H1 (cell line): ENCODE data around the gene PTPN13. TPM values are rescaled to one million over a fixed set of nuclear protein-coding genes. Genes with fewer than 3 reads are reported as not detected.

Experiments used
- CTCF ChIA-PET: fragments of 300-600 bp; sonication (Branson Sonifier 250); formaldehyde crosslinking; loops from one replicate; lab custom pipeline; 2021; ENCODE audit not compliant: partially characterized antibody; lab: Charles Lee
- POLR2A ChIA-PET: fragments of 300-600 bp; sonication (Branson Sonifier 250); formaldehyde crosslinking; loops from one replicate; lab custom pipeline; 2021; ENCODE audit warnings: inconsistent platforms; ENCODE audit not compliant: partially characterized antibody; lab: Charles Lee
- DNase-seq, 2 experiments: peaks; one replicate each; pipeline versions ENCODE4 v3.0.0 to v3.0.0-alpha.2; 2010 to 2022; ENCODE audit warnings: low spot score in 2 of 2, low read depth in 1 of 2, mixed read lengths in 1 of 2
- FAIRE-seq: peaks from 2 replicates; lab custom pipeline; 2011; peaks lifted over from hg19 to GRCh38; lab: Jason Lieb, UNC
- H2AFZ ChIP-seq: 2 replicates; pipeline ENCODE4 v1.8.1; 2012; ENCODE audit warnings: low read length, inconsistent platforms
- H2AK5ac ChIP-seq: 2 replicates; pipeline ENCODE4 v1.6.1; 2013; ENCODE audit warnings: low read depth, low read length
- H2BK120ac ChIP-seq: replicated peaks from 2 replicates; pipeline ENCODE3; 2013; ENCODE audit warnings: low read depth, low read length, inconsistent platforms
- H2BK12ac ChIP-seq: 2 replicates; pipeline ENCODE4 v1.6.1; 2013; ENCODE audit warnings: low read depth, low read length
- H2BK15ac ChIP-seq: 2 replicates; pipeline ENCODE4 v1.6.1; 2013; ENCODE audit warnings: low read length
- H2BK20ac ChIP-seq: 2 replicates; pipeline ENCODE4 v1.6.1; 2013; ENCODE audit warnings: low read length
- H2BK5ac ChIP-seq: 2 replicates; pipeline ENCODE4 v1.6.1; 2013; ENCODE audit warnings: low read depth, low read length
- H3K14ac ChIP-seq: 2 replicates; pipeline ENCODE4 v1.6.1; 2013; ENCODE audit warnings: inconsistent platforms; ENCODE audit not compliant: insufficient read length
- H3K18ac ChIP-seq: 2 replicates; pipeline ENCODE4 v1.6.1; 2013; ENCODE audit warnings: low read length; ENCODE audit errors: extremely low read depth
- H3K23ac ChIP-seq: 2 replicates; pipeline ENCODE4 v1.6.1; 2013; ENCODE audit warnings: inconsistent platforms; ENCODE audit not compliant: insufficient read length
- H3K23me2 ChIP-seq: 2 replicates; pipeline ENCODE4 v1.6.1; 2013; ENCODE audit warnings: low read depth, low read length
- H3K27ac ChIP-seq: 2 replicates; pipeline ENCODE4 v1.6.1; 2011; ENCODE audit warnings: low read depth, low read length, inconsistent platforms
- H3K27me3 ChIP-seq, 4 experiments: replicated peaks in 1 of 4; 1 replicate in 1 of 4; 2 replicates in 3 of 4; pipeline versions ENCODE4 v1.6.1 to v1.8.1; 2011 to 2013; ENCODE audit warnings: low read length in 3 of 4, mild to moderate bottlenecking in 3 of 4, inconsistent platforms in 2 of 4, mixed read lengths in 2 of 4, moderate library complexity in 1 of 4; ENCODE audit not compliant: control insufficient read depth in 3 of 4, insufficient read depth in 3 of 4; ENCODE audit errors: extremely low read depth in 1 of 4
- H3K36me3 ChIP-seq, 4 experiments: 2 replicates each; pipeline versions ENCODE4 v1.6.1 to v1.8.1; 2011 to 2013; ENCODE audit warnings: mild to moderate bottlenecking in 4 of 4, low read length in 3 of 4, moderate library complexity in 2 of 4, control low read depth in 1 of 4, inconsistent platforms in 1 of 4; ENCODE audit not compliant: insufficient read depth in 4 of 4, control insufficient read depth in 2 of 4
- H3K4ac ChIP-seq: replicated peaks from 2 replicates; pipeline ENCODE3; 2013; ENCODE audit warnings: low read length, low read depth, mixed read lengths, inconsistent platforms; ENCODE audit not compliant: insufficient read length
- H3K4me1 ChIP-seq, 4 experiments: replicated peaks in 1 of 4; 1 replicate in 1 of 4; 2 replicates in 3 of 4; pipeline versions ENCODE4 v1.6.1 to v1.8.1; 2011 to 2013; ENCODE audit warnings: low read length in 3 of 4, inconsistent platforms in 2 of 4, mixed read lengths in 1 of 4; ENCODE audit not compliant: insufficient read depth in 4 of 4, control insufficient read depth in 3 of 4
- H3K4me2 ChIP-seq, 2 experiments: 2 replicates each; pipeline versions ENCODE4 v1.6.1 to v1.8.1; 2011 to 2013; ENCODE audit warnings: low read depth in 2 of 2, low read length in 2 of 2, control low read depth in 1 of 2, inconsistent platforms in 1 of 2, mild to moderate bottlenecking in 1 of 2; ENCODE audit not compliant: insufficient read depth in 1 of 2
- H3K4me3 ChIP-seq, 4 experiments: fragments of 200-600, 300-600 bp in 1 of 4; sonication (generic), shearing (Covaris generic), sonication (Bioruptor Twin) in 1 of 4; 2 replicates each; pipeline versions ENCODE4 v1.5.1 to v1.8.1; 2011 to 2016; ENCODE audit warnings: low read length in 4 of 4, low read depth in 3 of 4, control low read depth in 2 of 4, inconsistent platforms in 2 of 4, mild to moderate bottlenecking in 2 of 4, mixed read lengths in 1 of 4, moderate library complexity in 1 of 4; ENCODE audit not compliant: insufficient read depth in 2 of 4; ENCODE audit errors: extremely low read depth in 1 of 4
- H3K56ac ChIP-seq: replicated peaks from 2 replicates; pipeline ENCODE3; 2013; ENCODE audit warnings: low read depth, mild to moderate bottlenecking, mixed read lengths, low read length, inconsistent platforms; ENCODE audit not compliant: insufficient read length
- H3K79me1 ChIP-seq: 2 replicates; pipeline ENCODE4 v1.6.1; 2013; ENCODE audit warnings: low read depth, low read length, control low read depth
- H3K79me2 ChIP-seq, 2 experiments: 2 replicates each; pipeline versions ENCODE4 v1.6.1 to v1.8.1; 2012 to 2013; ENCODE audit warnings: low read length in 2 of 2, mild to moderate bottlenecking in 2 of 2, inconsistent platforms in 1 of 2; ENCODE audit not compliant: insufficient read depth in 2 of 2, control insufficient read depth in 1 of 2
- H3K9ac ChIP-seq, 4 experiments: replicated peaks in 1 of 4; 1 replicate in 1 of 4; 2 replicates in 3 of 4; pipeline versions ENCODE4 v1.6.1 to v1.8.1; 2011 to 2013; ENCODE audit warnings: low read depth in 3 of 4, low read length in 3 of 4, control low read depth in 2 of 4, mild to moderate bottlenecking in 2 of 4, moderate library complexity in 2 of 4, inconsistent platforms in 1 of 4; ENCODE audit errors: extremely low read depth in 1 of 4
- H3K9me3 ChIP-seq, 2 experiments: 2 replicates each; pipeline versions ENCODE4 v1.6.1 to v1.8.1; 2012 to 2013; ENCODE audit warnings: mild to moderate bottlenecking in 2 of 2, moderate library complexity in 2 of 2, control low read depth in 1 of 2, inconsistent platforms in 1 of 2, low read depth in 1 of 2, low read length in 1 of 2, mixed read lengths in 1 of 2; ENCODE audit not compliant: insufficient read depth in 2 of 2
- H4K20me1 ChIP-seq, 2 experiments: replicated peaks in 1 of 2; 2 replicates each; pipeline versions ENCODE3 to v1.8.1; 2011 to 2013; ENCODE audit warnings: inconsistent platforms in 2 of 2, low read length in 2 of 2, mild to moderate bottlenecking in 1 of 2; ENCODE audit not compliant: insufficient read depth in 2 of 2, control insufficient read depth in 1 of 2
- H4K5ac ChIP-seq: 2 replicates; pipeline ENCODE4 v1.6.1; 2013; ENCODE audit warnings: low read length, low read depth, mixed read lengths, inconsistent platforms; ENCODE audit not compliant: insufficient read length
- H4K8ac ChIP-seq: 2 replicates; pipeline ENCODE4 v1.8.0; 2013; ENCODE audit warnings: mild to moderate bottlenecking, moderate library complexity, low read length, inconsistent platforms; ENCODE audit not compliant: insufficient read depth; ENCODE audit errors: extremely low read depth
- H4K91ac ChIP-seq: replicated peaks from 2 replicates; pipeline ENCODE3; 2013; ENCODE audit warnings: low read length, mixed read lengths, inconsistent platforms; ENCODE audit not compliant: insufficient read length
- CEBPB ChIP-seq: IDR thresholded peaks from 2 replicates; pipeline ENCODE4 v1.6.1; 2012; ENCODE audit warnings: low read depth, low read length
- CHD2 ChIP-seq: IDR thresholded peaks from 2 replicates; pipeline ENCODE4 v1.6.1; 2012; ENCODE audit warnings: low read length, improper control_type of control experiment
- CREB1 ChIP-seq: IDR thresholded peaks from 2 replicates; pipeline ENCODE4 v1.6.1; 2012; ENCODE audit warnings: inconsistent platforms
- EP300 ChIP-seq, 2 experiments: IDR thresholded peaks; 1 replicate in 1 of 2; 2 replicates in 1 of 2; pipeline ENCODE4 v1.6.1; 2011 to 2012; ENCODE audit warnings: low read depth in 2 of 2, low read length in 2 of 2, mild to moderate bottlenecking in 2 of 2, borderline replicate concordance in 1 of 2, inconsistent platforms in 1 of 2, moderate library complexity in 1 of 2
- FOSL1 ChIP-seq: IDR thresholded peaks from 2 replicates; pipeline ENCODE4 v1.6.1; 2011; ENCODE audit warnings: mild to moderate bottlenecking, low read depth, low read length, moderate library complexity; ENCODE audit not compliant: insufficient read depth
- GTF2F1 ChIP-seq: IDR thresholded peaks from 2 replicates; pipeline ENCODE4 v1.6.1; 2012; ENCODE audit warnings: low read depth, low read length, improper control_type of control experiment, borderline replicate concordance
- JUN ChIP-seq: IDR thresholded peaks from 2 replicates; pipeline ENCODE4 v1.6.1; 2011; ENCODE audit warnings: low read depth, mild to moderate bottlenecking, improper control_type of control experiment, low read length
- KDM5A ChIP-seq: fragments of 200-600 bp; IDR thresholded peaks from 2 replicates; pipeline ENCODE4 v1.7.1; 2012; ENCODE audit warnings: mild to moderate bottlenecking, low read length, inconsistent platforms, mixed read lengths
- NRF1 ChIP-seq: IDR thresholded peaks from 2 replicates; pipeline ENCODE4 v1.6.1; 2011; ENCODE audit warnings: mild to moderate bottlenecking, low read depth, low read length, improper control_type of control experiment
- PHF8 ChIP-seq: fragments of 200-600 bp; sonication (generic); conservative IDR thresholded peaks from 2 replicates; pipeline ENCODE4 v1.7.1; 2012; ENCODE audit warnings: low read depth, mild to moderate bottlenecking, inconsistent platforms, low read length, moderate library complexity
- POLR2AphosphoS5 ChIP-seq: IDR thresholded peaks from 2 replicates; pipeline ENCODE4 v1.6.1; 2011; ENCODE audit warnings: low read depth, low read length
- RNF2 ChIP-seq: fragments of 200-900, 300-1000 bp; sonication (generic); IDR thresholded peaks from 2 replicates; pipeline ENCODE4 v1.7.1; 2016; ENCODE audit warnings: borderline replicate concordance, low read depth, mild to moderate bottlenecking, antibody characterized with exemption, low read length; ENCODE audit not compliant: poor library complexity, severe bottlenecking; ENCODE audit errors: missing control alignments
- SP1 ChIP-seq: IDR thresholded peaks from 2 replicates; pipeline ENCODE4 v1.6.1; 2011; ENCODE audit warnings: low read depth, low read length
- TBP ChIP-seq: IDR thresholded peaks from 2 replicates; pipeline ENCODE4 v1.6.1; 2011; ENCODE audit warnings: low read depth, low read length, improper control_type of control experiment
- ZNF274 ChIP-seq: IDR thresholded peaks from 2 replicates; pipeline ENCODE4 v1.7.0; 2012; ENCODE audit warnings: low read length, borderline replicate concordance; ENCODE audit errors: extremely low read depth
- WGBS, 2 experiments: shearing (Covaris generic) in 1 of 2; methylation state at CpG; one replicate each; pipeline versions ENCODE4 v1.1.6 to v1.1.7; 2013 to 2015; ENCODE audit warnings: low lambda C conversion rate in 2 of 2, mixed read lengths in 2 of 2, inconsistent platforms in 1 of 2, low coverage in 1 of 2, missing lambda C conversion rate in 1 of 2; ENCODE audit not compliant: insufficient replicate concordance in 2 of 2, insufficient coverage in 1 of 2, insufficient read length in 1 of 2; ENCODE audit errors: extremely low coverage in 1 of 2, missing lambda C conversion rate in 1 of 2; 5-methylcytosine and 5-hydroxymethylcytosine counted together
- polyA plus RNA-seq, 7 experiments: library from polyadenylated mRNA; depleted of rRNA in 3 of 7; stranded (reverse) in 5 of 7; unstranded in 2 of 7; fragments of >200 nt in 5 of 7; fragments of 200-250 nt in 2 of 7; gene quantifications; 1 replicate in 5 of 7; 2 replicates in 1 of 7; 4 replicates in 1 of 7; pipeline versions ENCODE4 v1.2.1 to v1.2.3, GENCODE V29; 2011 to 2013; ENCODE audit warnings: missing spikeins in 2 of 7, mixed read lengths in 2 of 7
- total RNA-seq: library from RNA; stranded (reverse); fragmentation: NEBNext Ultra II Directional; extraction: Animal tissue kit (Norgen Biotek cat#: 25700); gene quantifications from 2 replicates; pipeline ENCODE4 v1.2.1, GENCODE V29; 2021

Gene PTPN13
- total and polyA plus RNA-seq, 2 of the 8 experiments (the other 6 are each of a cell fraction or from before 2014, with no cell fraction given) = 12.7 to 57.9 TPM

DNA sequence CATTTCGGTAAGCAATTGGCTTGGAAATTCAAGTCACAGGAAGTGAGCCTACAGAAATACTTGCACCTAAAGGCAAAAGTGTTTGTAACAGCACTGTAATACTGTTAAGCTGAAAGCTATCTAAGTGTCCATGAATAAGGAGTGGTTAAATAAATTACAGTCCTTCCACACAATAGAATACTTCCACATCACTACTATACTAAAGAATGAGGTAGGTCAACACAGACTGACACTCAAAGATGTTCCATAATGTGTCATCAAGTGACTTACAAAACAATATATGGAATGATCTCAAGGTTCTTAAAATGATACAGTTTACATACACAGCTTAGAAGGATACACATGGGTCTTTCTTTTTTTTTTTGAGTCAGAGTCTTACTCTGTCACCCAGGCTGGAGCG is 228.0 kb downstream of the PTPN13 start:
- FAIRE-seq (no peak), DNase-seq (no peak)
- Histone ChIP-seq H3K4me2 (no peak overlapping the region), H3K18ac (no peak overlapping the region), H3K23me2 (no peaks in the 10 kb centered on the region), H2BK5ac (no peak overlapping the region), H3K14ac (no peak overlapping the region), H2BK120ac (no peak overlapping the region), H2BK12ac (no peak overlapping the region), H3K27ac (no peak overlapping the region), H4K91ac (no peak overlapping the region), H4K8ac (no peak overlapping the region), H3K9ac (no peak overlapping the region), H3K4me1 (peaks cover 0 to 3% (median 0%) of the 10 kb centered on the region in 4 experiments; a peak in 1 of 7 replicates), H3K4me3 (no peak overlapping the region), H3K79me1 (no peaks in the 10 kb centered on the region), H4K5ac (no peak overlapping the region), H3K36me3 (no peaks in the 10 kb centered on the region), H2AK5ac (no peak overlapping the region), H3K79me2 (no peaks in the 10 kb centered on the region), H3K4ac (no peak overlapping the region), H3K23ac (no peak overlapping the region), H2BK15ac (no peak overlapping the region), H4K20me1 (no peaks in the 10 kb centered on the region), H3K56ac (no peak overlapping the region), H2AFZ (no peak overlapping the region), H3K27me3 (no peaks in the 10 kb centered on the region), H2BK20ac (no peak overlapping the region), H3K9me3 (no peaks in the 10 kb centered on the region)
- CTCF ChIA-PET = interaction anchor here (1.1 to 1.2 kb wide), 2 partner anchors 327 to 724 kb away, joined by 3 to 4 read pairs; no protein-coding TSS in a partner anchor
- 96% methylated on average over 2 of the region's 2 CpGs; no CpG with 5 or more reads in 1 of the 2 experiments for WGBS, 2 experiments
- TF ChIP-seq POLR2AphosphoS5 (no peak), TBP (no peak), JUN (no peak), CREB1 (no peak), ZNF274 (no peak), FOSL1 (no peak), CEBPB (no peak), SP1 (no peak), NRF1 (no peak), PHF8 (no peak), CHD2 (no peak), EP300 (IDR thresholded peaks at IDR 0.05; ENCODE audit: borderline replicate concordance in 1 of 2, low read depth in 2 of 2, low read length in 2 of 2) (no peak), GTF2F1 (no peak), KDM5A (no peak), RNF2 (no peak)
- POLR2A ChIA-PET = no interaction called here
